ENCODE results near the gene HRH2.
"Not testable (repeated sequence)": the region's sequence is repeated elsewhere in the genome, so short reads cannot be mapped to it uniquely, and the experiment has no call there.

HRH2 gene

GRCh38 chr5:175649967-175650366, 7.9 kb upstream of the HRH2 start:
- DNase-seq (ENCODE audit: low spot score) = no peak

GRCh38 chr5:175650430-175651205, 7.3 kb upstream of the HRH2 start:
- DNase-seq (ENCODE audit: low spot score) = not testable (repeated sequence)

GRCh38 chr5:175652741-175653663, 4.9 kb upstream of the HRH2 start:
- no peak for DNase-seq (ENCODE audit: low spot score)

- DNase-seq (ENCODE audit: low spot score) = no peak
Measured at GRCh38 chr5:175653763-175654162, 4.1 kb upstream of the HRH2 start.

- DNase-seq (ENCODE audit: low spot score) = no peak
Measured at GRCh38 chr5:175654339-175654738, 3.5 kb upstream of the HRH2 start.

- no peak for DNase-seq (ENCODE audit: low spot score)
Measured at GRCh38 chr5:175654807-175655206, 3.1 kb upstream of the HRH2 start.

GRCh38 chr5:175655411-175655810, 2.5 kb upstream of the HRH2 start:
- DNase-seq (ENCODE audit: low spot score) = no peak

- DNase-seq (ENCODE audit: low spot score) = no peak
Measured at GRCh38 chr5:175656966-175657365, 905 bp upstream of the HRH2 start.

- no peak for DNase-seq (ENCODE audit: low spot score)
Measured at GRCh38 chr5:175658299-175659145, 651 bp downstream of the HRH2 start.

GRCh38 chr5:175659546-175660253, 1.8 kb downstream of the HRH2 start:
- DNase-seq (ENCODE audit: low spot score) = no peak

- DNase-seq (ENCODE audit: low spot score) = no peak
Measured at GRCh38 chr5:175663186-175664184, 5.6 kb downstream of the HRH2 start.

GRCh38 chr5:175664723-175665122, 6.9 kb downstream of the HRH2 start:
- DNase-seq (ENCODE audit: low spot score) = no peak

- no peak for DNase-seq (ENCODE audit: low spot score)
Measured at GRCh38 chr5:175666216-175666615, 8.3 kb downstream of the HRH2 start.

GRCh38 chr5:175668006-175668405, 10.1 kb downstream of the HRH2 start:
- no peak for DNase-seq (ENCODE audit: low spot score)

GRCh38 chr5:175670372-175670771, 12.5 kb downstream of the HRH2 start:
- DNase-seq (ENCODE audit: low spot score) = no peak

- DNase-seq (ENCODE audit: low spot score) = no peak
Measured at GRCh38 chr5:175671013-175671412, 13.1 kb downstream of the HRH2 start.

- DNase-seq (ENCODE audit: low spot score) = no peak
Measured at GRCh38 chr5:175672976-175673648, 15.2 kb downstream of the HRH2 start.

GRCh38 chr5:175674731-175675346, 17.0 kb downstream of the HRH2 start:
- no peak for DNase-seq (ENCODE audit: low spot score)

- DNase-seq (ENCODE audit: low spot score) = no peak
Measured at GRCh38 chr5:175675873-175676272, 18.0 kb downstream of the HRH2 start.

All from SW480 (cell line).